HG03139 (cell line): ENCODE measurements around the gene ELP1.
"Not testable (repeated sequence)": the region's sequence is repeated elsewhere in the genome, so short reads cannot be mapped to it uniquely, and the experiment has no call there.

Experiments
- ATAC-seq: cut with Tn5 transposase; IDR thresholded peaks from one replicate; pipeline ENCODE4 v1.9.1; 2021; ENCODE audit not compliant: unreplicated experiment

Gene ELP1, protein sequence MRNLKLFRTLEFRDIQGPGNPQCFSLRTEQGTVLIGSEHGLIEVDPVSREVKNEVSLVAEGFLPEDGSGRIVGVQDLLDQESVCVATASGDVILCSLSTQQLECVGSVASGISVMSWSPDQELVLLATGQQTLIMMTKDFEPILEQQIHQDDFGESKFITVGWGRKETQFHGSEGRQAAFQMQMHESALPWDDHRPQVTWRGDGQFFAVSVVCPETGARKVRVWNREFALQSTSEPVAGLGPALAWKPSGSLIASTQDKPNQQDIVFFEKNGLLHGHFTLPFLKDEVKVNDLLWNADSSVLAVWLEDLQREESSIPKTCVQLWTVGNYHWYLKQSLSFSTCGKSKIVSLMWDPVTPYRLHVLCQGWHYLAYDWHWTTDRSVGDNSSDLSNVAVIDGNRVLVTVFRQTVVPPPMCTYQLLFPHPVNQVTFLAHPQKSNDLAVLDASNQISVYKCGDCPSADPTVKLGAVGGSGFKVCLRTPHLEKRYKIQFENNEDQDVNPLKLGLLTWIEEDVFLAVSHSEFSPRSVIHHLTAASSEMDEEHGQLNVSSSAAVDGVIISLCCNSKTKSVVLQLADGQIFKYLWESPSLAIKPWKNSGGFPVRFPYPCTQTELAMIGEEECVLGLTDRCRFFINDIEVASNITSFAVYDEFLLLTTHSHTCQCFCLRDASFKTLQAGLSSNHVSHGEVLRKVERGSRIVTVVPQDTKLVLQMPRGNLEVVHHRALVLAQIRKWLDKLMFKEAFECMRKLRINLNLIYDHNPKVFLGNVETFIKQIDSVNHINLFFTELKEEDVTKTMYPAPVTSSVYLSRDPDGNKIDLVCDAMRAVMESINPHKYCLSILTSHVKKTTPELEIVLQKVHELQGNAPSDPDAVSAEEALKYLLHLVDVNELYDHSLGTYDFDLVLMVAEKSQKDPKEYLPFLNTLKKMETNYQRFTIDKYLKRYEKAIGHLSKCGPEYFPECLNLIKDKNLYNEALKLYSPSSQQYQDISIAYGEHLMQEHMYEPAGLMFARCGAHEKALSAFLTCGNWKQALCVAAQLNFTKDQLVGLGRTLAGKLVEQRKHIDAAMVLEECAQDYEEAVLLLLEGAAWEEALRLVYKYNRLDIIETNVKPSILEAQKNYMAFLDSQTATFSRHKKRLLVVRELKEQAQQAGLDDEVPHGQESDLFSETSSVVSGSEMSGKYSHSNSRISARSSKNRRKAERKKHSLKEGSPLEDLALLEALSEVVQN (N-terminal part only)

DNA sequence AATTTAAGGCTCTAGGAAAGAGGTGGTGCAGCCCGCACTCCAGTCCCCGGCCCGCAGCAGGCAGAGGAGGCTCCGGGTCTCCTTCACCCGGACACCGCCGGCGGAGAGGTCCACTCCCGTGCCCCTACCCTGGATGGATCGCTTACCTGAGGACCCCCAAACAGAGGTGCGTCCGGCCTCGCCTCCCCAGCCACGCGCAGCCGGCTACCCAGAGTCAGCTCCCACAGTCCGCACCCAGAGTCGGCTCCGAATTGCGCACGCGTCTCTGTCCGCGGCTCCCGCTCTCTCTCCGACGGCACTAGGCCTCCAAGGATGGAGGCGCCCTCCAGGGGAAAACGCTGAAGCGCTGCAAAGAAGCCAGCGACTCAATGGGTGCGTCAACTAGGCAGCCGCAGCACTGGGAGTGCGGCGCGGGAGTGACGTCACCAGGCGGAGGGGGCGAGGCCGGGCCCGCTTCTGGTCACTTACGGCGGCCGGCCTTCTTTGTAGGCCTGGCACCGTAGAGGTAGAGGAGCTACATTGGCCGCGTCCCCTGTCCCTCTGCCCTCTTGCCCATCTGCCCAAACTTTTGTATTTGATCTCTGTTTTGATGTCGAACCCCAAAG lies at the start of gene ELP1:
TSS of gene ELP1 (minus strand) at position 407 of the 605 bp plus-strand sequence. CDS start 2,978 bp downstream, outside the sequence.
- ATAC-seq = peak; percentile 90

DNA sequence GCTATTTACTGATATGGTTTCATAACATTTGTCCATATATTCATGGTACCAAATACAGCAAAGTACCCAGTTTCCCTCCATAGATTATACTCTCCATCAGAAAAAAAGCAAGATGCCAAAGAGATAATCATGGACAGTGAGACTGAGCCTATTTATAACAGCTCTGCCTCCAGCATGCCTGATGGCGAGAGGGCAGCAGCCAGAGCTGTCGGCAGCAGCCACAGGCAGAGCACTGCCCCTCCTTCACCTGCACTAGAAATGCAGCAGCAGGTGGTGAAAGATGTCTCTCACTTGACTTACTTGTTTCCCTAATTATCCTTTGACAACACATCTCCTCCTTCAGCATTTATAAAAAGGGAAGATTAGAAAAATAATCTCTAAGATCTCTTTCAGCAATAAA lies 47.0 kb upstream of the ELP1 start:
- no peak for ATAC-seq

DNA sequence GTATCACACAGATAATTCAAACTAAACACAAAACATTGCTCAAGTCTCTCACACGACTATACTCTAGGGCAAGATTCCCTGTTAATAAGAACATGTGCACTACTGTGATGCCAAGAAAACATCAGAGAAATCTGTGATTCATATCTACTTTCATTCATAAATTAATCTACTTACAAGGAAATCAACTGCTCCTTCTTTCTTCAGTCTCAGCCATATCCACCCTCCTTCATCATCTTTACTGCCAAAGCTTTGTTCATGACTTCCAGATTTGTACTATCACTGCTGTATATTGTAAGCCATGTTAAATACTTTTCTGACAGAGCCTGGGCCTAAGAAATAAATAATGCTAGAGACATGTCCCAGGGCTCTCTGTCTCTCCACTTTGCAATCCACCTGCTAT lies 44.3 kb upstream of the ELP1 start:
- ATAC-seq = no peak

DNA sequence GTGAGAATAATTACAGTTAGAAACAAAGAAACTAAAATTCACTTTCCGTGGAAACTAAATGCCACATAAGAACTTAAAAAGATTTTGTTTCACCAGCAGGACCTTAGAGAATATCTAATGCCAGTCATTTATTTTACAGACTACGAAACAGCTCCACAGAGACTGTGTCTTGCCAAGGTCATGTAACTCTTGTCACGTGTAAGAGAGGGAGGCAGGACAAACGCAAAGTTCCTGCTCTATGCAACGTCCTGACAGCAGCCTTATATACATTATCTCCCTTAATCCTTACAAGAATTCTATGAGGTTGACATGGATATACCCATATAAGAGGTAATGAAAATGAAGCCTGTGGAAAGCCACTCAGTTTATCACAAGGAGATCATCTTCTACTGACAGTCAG lies 40.0 kb upstream of the ELP1 start:
- ATAC-seq = no peak

DNA sequence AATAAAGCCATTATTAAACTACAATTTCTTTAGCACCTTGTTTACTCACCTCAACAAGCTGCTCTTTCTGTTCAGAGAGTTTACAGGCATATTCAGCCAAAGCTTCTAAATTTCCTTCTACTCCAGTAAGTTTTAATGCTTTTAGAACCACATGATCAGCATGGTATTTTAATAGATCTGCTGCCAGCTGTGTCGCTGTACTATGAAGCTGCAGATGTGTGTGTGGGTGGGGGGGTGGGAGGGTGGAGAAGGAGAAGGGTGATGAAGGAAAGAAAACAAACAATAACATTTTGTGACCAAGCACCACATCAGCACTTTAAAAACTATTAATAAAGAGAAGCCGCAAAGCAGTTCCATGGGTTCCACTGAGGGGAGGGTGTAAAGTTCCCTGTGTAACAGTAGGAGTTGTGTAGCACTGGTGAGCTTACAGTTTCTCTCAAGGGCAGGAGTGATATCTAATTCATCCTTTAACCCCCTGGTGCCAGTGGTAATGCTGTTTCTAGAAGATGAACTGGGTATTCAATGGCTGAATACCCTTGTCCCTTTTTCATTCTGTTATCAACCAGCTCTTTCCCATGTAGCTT lies 38.8 kb upstream of the ELP1 start:
- ATAC-seq = no peak

DNA sequence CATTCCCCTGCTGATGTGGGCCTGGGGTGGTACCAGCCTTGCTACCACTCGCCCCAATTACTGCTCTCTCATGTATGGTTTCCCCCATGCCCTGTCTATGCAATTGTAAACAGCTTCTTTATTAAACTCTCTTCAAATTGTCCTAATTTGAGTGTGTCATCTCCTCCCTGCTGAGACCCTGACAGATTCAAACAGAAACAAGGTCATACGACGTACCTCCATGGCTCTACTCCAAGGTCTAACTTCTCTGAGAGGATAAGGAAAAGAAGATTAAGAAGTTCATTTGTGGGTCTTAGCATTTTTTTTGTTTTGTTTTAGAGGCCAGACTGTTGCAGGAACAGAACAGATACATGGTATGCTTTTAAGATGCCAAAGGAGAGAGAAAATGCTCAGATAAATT lies 38.3 kb upstream of the ELP1 start:
- ATAC-seq = no peak

DNA sequence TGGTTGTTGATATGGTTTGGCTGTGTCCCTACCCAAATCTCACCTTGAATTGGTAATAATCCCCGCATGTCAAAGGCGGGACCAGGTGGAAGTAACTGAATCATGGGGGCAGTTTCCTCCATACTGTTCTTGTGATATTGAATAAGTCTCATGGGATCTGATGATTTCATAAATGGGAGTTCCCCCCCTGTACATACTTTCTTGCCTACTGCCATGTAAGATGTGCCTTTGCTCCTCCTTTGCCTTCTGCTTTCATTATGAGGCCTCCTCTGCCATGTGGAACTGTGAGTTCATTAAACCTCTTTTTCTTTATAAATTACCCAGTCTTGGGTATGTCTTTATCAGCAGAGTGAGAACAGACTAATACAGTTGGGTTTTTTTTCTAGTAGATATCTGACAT lies 37.5 kb upstream of the ELP1 start:
- not testable (repeated sequence) for ATAC-seq

DNA sequence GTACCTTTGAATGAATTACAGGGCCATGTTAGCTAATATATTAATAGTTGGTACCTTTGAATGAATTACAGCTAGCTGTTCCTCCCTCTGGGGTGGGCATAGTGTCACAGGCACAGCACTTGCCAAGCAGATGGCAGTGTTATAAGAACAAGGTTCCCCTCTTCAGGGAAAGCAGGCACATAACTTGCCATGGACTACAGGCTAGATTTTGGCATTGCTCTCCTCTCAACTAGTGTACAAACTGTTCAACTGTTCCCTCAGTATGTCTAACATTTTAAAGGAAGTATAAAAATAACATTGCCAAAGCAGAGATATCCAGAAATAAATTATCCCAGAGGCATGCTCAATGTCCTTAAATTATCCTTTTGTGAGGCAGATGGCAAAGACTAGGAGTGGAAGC lies 34.0 kb upstream of the ELP1 start:
- ATAC-seq = no peak

DNA sequence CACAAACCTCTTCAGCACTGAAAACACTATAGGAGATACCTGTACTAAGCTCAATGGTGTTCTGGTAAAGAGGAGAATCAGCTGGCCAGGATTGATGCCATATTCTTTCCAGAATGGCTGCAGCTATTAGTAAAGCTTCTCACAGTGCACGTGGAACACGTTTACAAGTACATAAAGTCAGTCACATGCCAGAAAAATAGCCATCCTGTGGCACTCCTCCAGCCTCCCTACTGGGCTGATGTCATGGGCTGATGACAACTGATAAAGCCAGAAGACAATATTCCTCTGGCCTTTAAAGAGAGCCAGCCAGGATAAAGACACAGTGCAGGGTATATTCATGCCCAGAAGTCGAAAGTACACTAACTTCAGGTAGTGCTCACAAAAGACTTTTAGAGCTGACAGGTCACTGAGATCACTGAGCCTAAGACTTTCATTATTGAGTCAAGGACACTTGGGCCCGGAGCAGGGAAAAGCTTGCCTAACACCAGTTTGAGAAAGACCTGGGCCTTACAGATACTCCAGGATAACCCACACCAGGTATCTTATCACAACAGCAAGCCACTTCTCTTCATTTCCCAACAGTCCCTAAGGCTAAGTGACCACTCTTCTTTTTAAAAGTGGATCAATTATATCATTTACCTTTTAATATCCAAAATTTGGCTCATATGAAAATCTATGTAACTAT lies 29.7 kb upstream of the ELP1 start:
- ATAC-seq = no peak

DNA sequence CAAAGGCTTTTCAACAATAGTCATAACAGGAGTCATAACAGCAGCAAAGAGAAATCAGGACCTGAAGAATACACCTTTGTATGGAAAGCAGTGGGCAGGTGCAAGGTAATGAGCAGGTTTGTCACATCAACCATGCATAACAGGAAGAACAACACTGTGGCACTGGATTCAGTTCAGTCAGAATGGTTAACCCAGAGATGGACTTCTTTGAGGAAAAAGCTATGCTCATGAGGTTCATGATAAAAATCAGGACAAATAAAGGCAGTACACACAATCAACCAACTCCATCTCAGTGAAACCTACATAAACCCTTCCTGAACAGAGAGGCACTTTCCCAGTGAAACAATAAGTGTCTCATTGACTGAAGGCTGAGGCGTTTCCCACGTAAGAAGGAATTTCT lies 27.2 kb upstream of the ELP1 start:
- ATAC-seq = no peak

DNA sequence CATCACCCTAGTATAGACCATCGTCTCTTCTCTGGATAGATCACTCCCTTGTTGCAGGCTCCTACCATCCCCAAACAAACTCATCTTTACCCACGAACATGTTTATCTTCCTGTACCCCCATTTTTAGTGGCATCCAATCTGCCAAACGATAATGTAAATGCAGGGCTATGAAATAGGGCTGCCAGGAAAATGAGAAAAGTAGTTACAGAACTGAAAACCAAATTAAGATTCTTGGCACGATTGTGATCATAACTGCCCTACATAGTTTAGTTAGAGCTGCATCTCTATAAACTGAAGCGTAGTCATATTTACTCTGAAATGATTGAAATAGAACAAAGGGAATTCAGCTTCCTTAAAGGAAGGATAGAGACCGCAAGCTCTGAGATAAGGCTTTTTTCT lies 26.4 kb upstream of the ELP1 start:
- ATAC-seq = no peak

DNA sequence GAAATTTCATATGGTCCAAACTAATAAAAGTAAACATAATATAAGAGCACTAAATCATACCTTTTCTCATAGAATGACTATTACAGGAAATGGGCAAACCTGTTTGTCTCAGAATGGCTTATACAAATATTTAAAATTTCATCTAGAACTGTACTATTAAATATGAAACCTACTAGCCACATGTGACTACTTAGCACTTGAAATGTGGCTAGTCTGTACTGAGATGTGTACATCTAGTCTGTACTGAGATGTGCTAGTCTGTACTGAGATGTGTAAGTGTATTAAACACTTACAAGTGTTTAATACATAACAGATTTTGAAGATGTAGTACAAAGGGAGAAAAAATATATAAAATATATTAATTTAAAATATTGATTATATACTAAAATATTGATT lies 22.7 kb upstream of the ELP1 start:
- ATAC-seq = no peak

DNA sequence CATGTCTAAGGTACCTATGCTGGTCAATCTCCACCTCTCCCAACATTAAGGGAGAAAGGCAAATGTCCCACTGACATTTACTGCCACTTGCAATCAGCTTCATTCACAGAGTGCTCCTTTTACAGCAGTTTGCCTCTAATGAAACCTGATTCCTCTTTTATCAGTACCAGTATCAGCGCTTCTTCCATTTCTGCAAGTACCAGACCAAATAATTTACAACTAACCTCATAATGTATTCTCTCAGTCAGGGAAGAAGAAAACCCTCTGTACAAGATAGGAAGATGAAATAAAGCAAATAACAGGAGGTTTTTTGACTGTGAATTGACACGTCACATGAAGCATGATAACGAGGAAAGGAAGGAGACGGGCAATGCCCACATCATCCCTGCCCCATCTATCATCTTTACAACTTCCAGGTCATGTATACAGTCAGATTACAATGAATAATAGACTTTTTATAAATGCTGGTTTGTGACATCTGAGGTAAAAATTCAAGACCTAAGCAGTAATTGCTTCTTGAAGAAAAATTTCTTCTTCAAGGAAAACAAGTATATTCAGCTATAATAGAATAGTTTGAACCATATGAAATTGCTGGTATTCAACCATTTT lies 22.2 kb upstream of the ELP1 start:
- no peak for ATAC-seq

DNA sequence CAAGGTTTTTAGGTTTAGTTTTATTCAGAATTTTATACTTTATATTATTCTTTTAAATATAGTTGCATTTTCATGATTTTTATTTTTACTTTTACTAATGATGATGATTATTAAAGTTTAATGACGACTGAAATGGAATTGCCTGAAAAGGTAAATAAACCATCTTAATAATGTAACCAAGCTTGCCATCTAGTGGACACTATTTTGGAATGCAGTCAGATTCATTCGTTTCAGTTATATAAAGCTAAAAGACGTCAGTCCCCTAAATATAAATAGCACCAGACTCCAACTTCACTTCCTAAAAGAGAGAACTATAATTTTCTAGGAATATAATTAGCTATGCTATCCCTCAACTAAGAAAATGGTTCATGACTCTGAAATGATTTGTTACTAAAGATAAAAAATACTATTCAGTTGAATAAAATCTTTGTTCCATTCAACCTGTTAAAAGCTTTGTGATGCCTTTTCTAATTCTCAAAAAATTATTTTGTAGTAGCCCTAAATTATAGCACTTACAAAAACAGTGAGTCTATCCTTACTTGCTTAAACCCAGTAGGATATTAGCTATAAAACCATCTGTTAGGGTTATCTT lies 20.2 kb upstream of the ELP1 start:
- no peak for ATAC-seq

DNA sequence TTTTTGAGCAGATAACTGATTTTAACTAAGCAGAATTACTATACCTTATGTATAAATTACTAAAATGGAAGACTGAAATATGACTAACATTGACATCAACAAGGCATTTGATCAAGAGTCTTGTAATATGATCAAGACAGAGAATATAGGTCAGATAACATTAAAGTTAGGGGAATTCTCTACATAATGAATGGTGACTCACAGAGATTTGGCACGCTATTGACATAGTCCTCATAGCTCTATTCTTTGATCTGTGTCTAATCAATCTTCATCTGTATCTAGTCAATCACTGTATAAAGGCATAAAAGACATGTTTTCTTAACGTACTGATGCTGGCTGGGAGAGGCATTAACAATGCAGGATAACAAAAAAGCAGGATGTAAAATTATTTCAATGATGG lies 17.7 kb upstream of the ELP1 start:
- ATAC-seq = no peak

DNA sequence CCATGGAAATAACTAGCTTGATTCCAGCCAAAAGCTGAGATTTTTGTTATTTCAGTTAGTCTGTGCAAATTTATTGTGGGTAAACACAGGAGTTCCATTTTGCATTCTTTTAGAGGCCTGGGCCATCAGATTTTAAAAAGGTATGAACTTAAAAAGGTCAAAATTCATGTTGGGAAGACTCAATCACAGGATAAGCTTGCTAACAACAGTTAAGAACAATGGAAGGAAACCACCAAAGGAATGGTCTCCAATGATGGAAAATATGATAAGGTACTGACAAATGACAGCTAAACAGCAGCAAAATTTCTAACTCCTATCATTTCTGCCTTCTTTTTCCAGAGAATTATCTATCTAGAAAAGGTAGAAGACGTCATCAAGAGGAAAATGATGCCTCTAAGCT lies 16.2 kb upstream of the ELP1 start:
- no peak for ATAC-seq

DNA sequence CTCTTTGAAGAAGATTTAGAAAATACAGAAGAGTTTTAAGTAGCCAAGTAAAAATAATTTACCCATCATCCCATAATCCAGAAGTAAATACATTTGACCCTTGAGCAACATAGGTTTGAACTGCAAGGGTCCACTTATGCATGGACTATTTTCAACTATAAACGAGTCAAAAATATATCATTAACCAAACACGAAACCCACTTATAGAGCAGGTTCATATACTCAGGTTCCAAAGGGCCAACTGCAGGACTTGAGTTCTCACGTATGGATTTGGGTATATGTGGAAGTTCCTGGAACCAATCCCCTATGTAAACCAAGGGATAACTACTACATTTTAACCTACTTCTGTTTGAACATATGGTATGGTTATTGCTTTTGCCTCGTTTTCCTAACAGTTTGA lies 6.1 kb upstream of the ELP1 start:
- ATAC-seq = no peak

DNA sequence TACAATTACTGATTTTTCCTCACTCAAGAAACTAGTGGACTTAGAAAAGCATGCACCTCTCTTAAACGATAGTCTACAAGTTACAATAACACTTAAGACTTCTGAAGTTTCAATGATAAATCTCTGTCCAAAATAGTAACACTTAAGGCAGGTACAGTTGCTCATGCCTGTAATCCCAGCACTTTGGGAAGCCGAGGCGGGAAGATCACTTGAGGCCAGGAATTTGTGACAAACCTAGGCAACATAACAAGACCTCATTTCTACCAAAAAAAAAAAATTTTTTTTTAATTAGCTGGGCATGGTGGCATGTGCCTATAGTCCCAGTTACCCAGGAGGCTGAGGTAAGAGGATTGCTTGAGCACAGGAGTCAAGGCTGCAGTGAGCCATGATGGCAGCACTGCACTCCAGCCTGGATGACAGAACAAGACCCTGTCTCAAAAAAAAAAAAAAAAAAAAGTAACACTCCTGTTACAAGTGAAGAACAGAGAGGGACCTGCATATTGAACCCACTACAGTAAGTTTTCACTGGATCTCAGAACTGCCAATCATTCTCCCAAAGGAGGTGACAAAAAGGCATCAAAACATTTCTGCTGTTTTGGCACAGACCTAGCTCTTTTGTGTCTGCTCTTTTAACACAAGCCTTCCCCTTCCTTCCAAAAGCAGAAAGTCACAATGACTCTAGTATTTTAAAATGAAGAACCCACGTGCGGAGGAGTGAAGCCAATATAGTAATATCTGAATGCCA lies 3.8 kb upstream of the ELP1 start:
- ATAC-seq = no peak
